GM21619 (cell line): ENCODE results near the gene CHRNB4.

ENCODE experiments used
- ATAC-seq: cut with Tn5 transposase; IDR thresholded peaks from one replicate; pipeline ENCODE4 v1.9.1; 2021; ENCODE audit not compliant: unreplicated experiment

CHRNB4 gene

GRCh38 chr15:78634210-78635145, 6.5 kb downstream of the CHRNB4 start:
- no peak for ATAC-seq

GRCh38 chr15:78633348-78633747, 7.7 kb downstream of the CHRNB4 start:
- no peak for ATAC-seq

GRCh38 chr15:78630886-78631633, 9.9 kb downstream of the CHRNB4 start:
- no peak for ATAC-seq

GRCh38 chr15:78629716-78630065, 11.3 kb downstream of the CHRNB4 start:
- ATAC-seq, result no peak

GRCh38 chr15:78629031-78629715, 11.8 kb downstream of the CHRNB4 start:
- ATAC-seq, result no peak

GRCh38 chr15:78628227-78628626, 12.8 kb downstream of the CHRNB4 start:
- no peak for ATAC-seq

- no peak for ATAC-seq
Observed at GRCh38 chr15:78627348-78627747, 13.7 kb downstream of the CHRNB4 start.

GRCh38 chr15:78626381-78626995, 14.5 kb downstream of the CHRNB4 start:
- no peak for ATAC-seq

GRCh38 chr15:78625606-78626280, 15.3 kb downstream of the CHRNB4 start:
- ATAC-seq, result no peak

- no peak for ATAC-seq
Observed at GRCh38 chr15:78624651-78625590, 16.1 kb downstream of the CHRNB4 start.

- no peak for ATAC-seq
Observed at GRCh38 chr15:78623786-78624497, 17.1 kb downstream of the CHRNB4 start.

GRCh38 chr15:78621810-78622402, 19.1 kb downstream of the CHRNB4 start:
- ATAC-seq, result no peak

- no peak for ATAC-seq
Observed at GRCh38 chr15:78620527-78621421, 20.2 kb downstream of the CHRNB4 start, which contains the start of gene CHRNA3. Gene CHRNA3, minus strand, starts transcription at chr15:78620996. Its CDS starts 202 bp downstream, at chr15:78620794.

- ATAC-seq, result no peak
Observed at GRCh38 chr15:78620021-78620526, 20.9 kb downstream of the CHRNB4 start.

- ATAC-seq, result no peak
Observed at GRCh38 chr15:78619022-78619950, 21.7 kb downstream of the CHRNB4 start.

- ATAC-seq, result no peak
Observed at GRCh38 chr15:78618490-78618934, 22.5 kb downstream of the CHRNB4 start.
